ENCODE results near the gene RRAS2. TPM values are rescaled to one million over a fixed set of nuclear protein-coding genes. Genes with fewer than 3 reads are reported as not detected.
A peak's percentile ranks its signal among the peaks of the same experiment; 100 is the strongest.

The RRAS2 gene
- total and polyA plus RNA-seq, 10 of the 15 experiments (the other 5 are each of a cell fraction or from before 2014, with no cell fraction given): 26.9 to 72.4 (median 45.4) TPM

GRCh38 chr11:14315130-14315529 is 43.9 kb downstream of the RRAS2 start (continued):
- TF ChIP-seq, protein P1, sequence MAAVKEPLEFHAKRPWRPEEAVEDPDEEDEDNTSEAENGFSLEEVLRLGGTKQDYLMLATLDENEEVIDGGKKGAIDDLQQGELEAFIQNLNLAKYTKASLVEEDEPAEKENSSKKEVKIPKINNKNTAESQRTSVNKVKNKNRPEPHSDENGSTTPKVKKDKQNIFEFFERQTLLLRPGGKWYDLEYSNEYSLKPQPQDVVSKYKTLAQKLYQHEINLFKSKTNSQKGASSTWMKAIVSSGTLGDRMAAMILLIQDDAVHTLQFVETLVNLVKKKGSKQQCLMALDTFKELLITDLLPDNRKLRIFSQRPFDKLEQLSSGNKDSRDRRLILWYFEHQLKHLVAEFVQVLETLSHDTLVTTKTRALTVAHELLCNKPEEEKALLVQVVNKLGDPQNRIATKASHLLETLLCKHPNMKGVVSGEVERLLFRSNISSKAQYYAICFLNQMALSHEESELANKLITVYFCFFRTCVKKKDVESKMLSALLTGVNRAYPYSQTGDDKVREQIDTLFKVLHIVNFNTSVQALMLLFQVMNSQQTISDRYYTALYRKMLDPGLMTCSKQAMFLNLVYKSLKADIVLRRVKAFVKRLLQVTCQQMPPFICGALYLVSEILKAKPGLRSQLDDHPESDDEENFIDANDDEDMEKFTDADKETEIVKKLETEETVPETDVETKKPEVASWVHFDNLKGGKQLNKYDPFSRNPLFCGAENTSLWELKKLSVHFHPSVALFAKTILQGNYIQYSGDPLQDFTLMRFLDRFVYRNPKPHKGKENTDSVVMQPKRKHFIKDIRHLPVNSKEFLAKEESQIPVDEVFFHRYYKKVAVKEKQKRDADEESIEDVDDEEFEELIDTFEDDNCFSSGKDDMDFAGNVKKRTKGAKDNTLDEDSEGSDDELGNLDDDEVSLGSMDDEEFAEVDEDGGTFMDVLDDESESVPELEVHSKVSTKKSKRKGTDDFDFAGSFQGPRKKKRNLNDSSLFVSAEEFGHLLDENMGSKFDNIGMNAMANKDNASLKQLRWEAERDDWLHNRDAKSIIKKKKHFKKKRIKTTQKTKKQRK (IDR thresholded peaks at IDR 0.05; ENCODE audit: low read depth, low read length): no peak
- TF ChIP-seq KLF5 (IDR thresholded peaks at IDR 0.05; ENCODE audit: partially characterized antibody) (no peak), STAT1 (conservative IDR thresholded peaks at IDR 0.05) (no peak), HDAC2 (IDR thresholded peaks at IDR 0.05) (no peak), ZBTB33 (IDR thresholded peaks at IDR 0.05) (no peak), SMC3 (IDR thresholded peaks at IDR 0.05; ENCODE audit: borderline replicate concordance, low read length) (no peak), POLR2AphosphoS2 (IDR thresholded peaks at IDR 0.05; ENCODE audit: low read depth, low read length) (no peak), ZSCAN29 (IDR thresholded peaks at IDR 0.05) (no peak), TARDBP (IDR thresholded peaks at IDR 0.05; ENCODE audit: borderline replicate concordance) (no peak), ATF7 (IDR thresholded peaks at IDR 0.05; ENCODE audit: low read depth) (peak; percentile 71), NRF1 (conservative IDR thresholded peaks at IDR 0.05; ENCODE audit: low read depth, low read length) (no peak), MLLT1 (IDR thresholded peaks at IDR 0.05) (no peak)
- TF ChIP-seq, protein P2, sequence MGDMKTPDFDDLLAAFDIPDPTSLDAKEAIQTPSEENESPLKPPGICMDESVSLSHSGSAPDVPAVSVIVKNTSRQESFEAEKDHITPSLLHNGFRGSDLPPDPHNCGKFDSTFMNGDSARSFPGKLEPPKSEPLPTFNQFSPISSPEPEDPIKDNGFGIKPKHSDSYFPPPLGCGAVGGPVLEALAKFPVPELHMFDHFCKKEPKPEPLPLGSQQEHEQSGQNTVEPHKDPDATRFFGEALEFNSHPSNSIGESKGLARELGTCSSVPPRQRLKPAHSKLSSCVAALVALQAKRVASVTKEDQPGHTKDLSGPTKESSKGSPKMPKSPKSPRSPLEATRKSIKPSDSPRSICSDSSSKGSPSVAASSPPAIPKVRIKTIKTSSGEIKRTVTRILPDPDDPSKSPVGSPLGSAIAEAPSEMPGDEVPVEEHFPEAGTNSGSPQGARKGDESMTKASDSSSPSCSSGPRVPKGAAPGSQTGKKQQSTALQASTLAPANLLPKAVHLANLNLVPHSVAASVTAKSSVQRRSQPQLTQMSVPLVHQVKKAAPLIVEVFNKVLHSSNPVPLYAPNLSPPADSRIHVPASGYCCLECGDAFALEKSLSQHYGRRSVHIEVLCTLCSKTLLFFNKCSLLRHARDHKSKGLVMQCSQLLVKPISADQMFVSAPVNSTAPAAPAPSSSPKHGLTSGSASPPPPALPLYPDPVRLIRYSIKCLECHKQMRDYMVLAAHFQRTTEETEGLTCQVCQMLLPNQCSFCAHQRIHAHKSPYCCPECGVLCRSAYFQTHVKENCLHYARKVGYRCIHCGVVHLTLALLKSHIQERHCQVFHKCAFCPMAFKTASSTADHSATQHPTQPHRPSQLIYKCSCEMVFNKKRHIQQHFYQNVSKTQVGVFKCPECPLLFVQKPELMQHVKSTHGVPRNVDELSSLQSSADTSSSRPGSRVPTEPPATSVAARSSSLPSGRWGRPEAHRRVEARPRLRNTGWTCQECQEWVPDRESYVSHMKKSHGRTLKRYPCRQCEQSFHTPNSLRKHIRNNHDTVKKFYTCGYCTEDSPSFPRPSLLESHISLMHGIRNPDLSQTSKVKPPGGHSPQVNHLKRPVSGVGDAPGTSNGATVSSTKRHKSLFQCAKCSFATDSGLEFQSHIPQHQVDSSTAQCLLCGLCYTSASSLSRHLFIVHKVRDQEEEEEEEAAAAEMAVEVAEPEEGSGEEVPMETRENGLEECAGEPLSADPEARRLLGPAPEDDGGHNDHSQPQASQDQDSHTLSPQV (IDR thresholded peaks at IDR 0.05): no peak
- TF ChIP-seq, protein P3, sequence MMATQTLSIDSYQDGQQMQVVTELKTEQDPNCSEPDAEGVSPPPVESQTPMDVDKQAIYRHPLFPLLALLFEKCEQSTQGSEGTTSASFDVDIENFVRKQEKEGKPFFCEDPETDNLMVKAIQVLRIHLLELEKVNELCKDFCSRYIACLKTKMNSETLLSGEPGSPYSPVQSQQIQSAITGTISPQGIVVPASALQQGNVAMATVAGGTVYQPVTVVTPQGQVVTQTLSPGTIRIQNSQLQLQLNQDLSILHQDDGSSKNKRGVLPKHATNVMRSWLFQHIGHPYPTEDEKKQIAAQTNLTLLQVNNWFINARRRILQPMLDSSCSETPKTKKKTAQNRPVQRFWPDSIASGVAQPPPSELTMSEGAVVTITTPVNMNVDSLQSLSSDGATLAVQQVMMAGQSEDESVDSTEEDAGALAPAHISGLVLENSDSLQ (IDR thresholded peaks at IDR 0.05): peak; percentile 83
